Keratinocyte (primary cell): ENCODE results near the gene EPHA1. TPM values are rescaled to one million over a fixed set of nuclear protein-coding genes. Genes with fewer than 3 reads are reported as not detected.

Experiments
- DNase-seq: peaks from one replicate; pipeline ENCODE4 v3.0.0-alpha.2; 2011; ENCODE audit warnings: low read depth, missing footprints, low spot score
- FAIRE-seq: peaks from 2 replicates; lab custom pipeline; 2011; peaks lifted over from hg19 to GRCh38; lab: Jason Lieb, UNC
- H2AFZ ChIP-seq: 2 replicates; pipeline ENCODE4 v1.6.0; 2012; ENCODE audit warnings: low read length, control low read depth, inconsistent platforms; ENCODE audit not compliant: control insufficient read depth
- H3K27ac ChIP-seq: 2 replicates; pipeline ENCODE4 v1.5.1; 2011; ENCODE audit warnings: low read length; ENCODE audit not compliant: control insufficient read depth, insufficient read depth
- H3K27me3 ChIP-seq: 3 replicates; pipeline ENCODE4 v1.6.0; 2011; ENCODE audit warnings: low read length; ENCODE audit not compliant: control insufficient read depth, insufficient read depth; ENCODE audit errors: extremely low read depth
- H3K36me3 ChIP-seq, 2 experiments: 2 replicates in 1 of 2; 3 replicates in 1 of 2; pipeline ENCODE4 v1.5.1; 2011; ENCODE audit warnings: low read length in 2 of 2, mild to moderate bottlenecking in 1 of 2; ENCODE audit not compliant: control insufficient read depth in 2 of 2, insufficient read depth in 2 of 2; ENCODE audit errors: extremely low read depth in 1 of 2
- H3K4me1 ChIP-seq: 3 replicates; pipeline ENCODE4 v1.5.1; 2011; ENCODE audit warnings: low read length; ENCODE audit not compliant: control insufficient read depth, insufficient read depth; ENCODE audit errors: extremely low read depth
- H3K4me2 ChIP-seq: 3 replicates; pipeline ENCODE4 v1.6.0; 2011; ENCODE audit warnings: low read depth, low read length; ENCODE audit not compliant: control insufficient read depth, insufficient read depth; ENCODE audit errors: extremely low read depth
- H3K4me3 ChIP-seq, 3 experiments: fragments of 200-600 bp in 1 of 3; sonication (generic) in 1 of 3; 2 replicates in 2 of 3; 3 replicates in 1 of 3; pipeline ENCODE4 v1.5.1; 2011 to 2016; ENCODE audit warnings: low read length in 3 of 3, mild to moderate bottlenecking in 3 of 3, control low read depth in 2 of 3, inconsistent platforms in 1 of 3, low read depth in 1 of 3, mixed read lengths in 1 of 3, mixed run types in 1 of 3, moderate library complexity in 1 of 3; ENCODE audit not compliant: control insufficient read depth in 2 of 3, insufficient read depth in 2 of 3; ENCODE audit errors: extremely low read depth in 1 of 3
- H3K79me2 ChIP-seq: 2 replicates; pipeline ENCODE4 v1.6.0; 2012; ENCODE audit warnings: low read length; ENCODE audit not compliant: control insufficient read depth, insufficient read depth
- H3K9ac ChIP-seq: 3 replicates; pipeline ENCODE4 v1.6.0; 2011; ENCODE audit warnings: low read length; ENCODE audit not compliant: control insufficient read depth, insufficient read depth; ENCODE audit errors: extremely low read depth
- H3K9me1 ChIP-seq: 3 replicates; pipeline ENCODE4 v1.6.0; 2011; ENCODE audit warnings: low read length; ENCODE audit not compliant: control insufficient read depth, insufficient read depth; ENCODE audit errors: extremely low read depth
- H3K9me3 ChIP-seq: 2 replicates; pipeline ENCODE4 v1.5.1; 2012; ENCODE audit warnings: low read depth, low read length; ENCODE audit not compliant: control insufficient read depth
- H4K20me1 ChIP-seq: 3 replicates; pipeline ENCODE4 v1.6.0; 2011; ENCODE audit warnings: low read length; ENCODE audit not compliant: control insufficient read depth, insufficient read depth; ENCODE audit errors: extremely low read depth
- EZH2 ChIP-seq: IDR thresholded peaks from one replicate; pipeline ENCODE4 v1.6.1; 2012; ENCODE audit warnings: inconsistent platforms, mild to moderate bottlenecking, low read length, moderate library complexity
- dilution Hi-C: fragments of 300-500 bp; cut with MboI; formaldehyde crosslinking; loops from one replicate; pipeline ENCODE4 v1.7.0; 2020; ENCODE audit warnings: low sequenced_read_pairs; ENCODE audit not compliant: extremely low pct_ligation_motif_present
- polyA plus RNA-seq, 5 experiments: library from polyadenylated mRNA; depleted of rRNA in 3 of 5; stranded (reverse) in 3 of 5; stranded (forward) in 1 of 5; unstranded in 1 of 5; fragments of >200 nt; gene quantifications; 1 replicate in 1 of 5; 2 replicates in 3 of 5; 3 replicates in 1 of 5; pipeline versions ENCODE4 v1.2.1 to v1.2.3, GENCODE V29; 2011 to 2012; ENCODE audit warnings: missing spikeins in 2 of 5, low read depth in 1 of 5, low replicate concordance in 1 of 5
- TF ChIP-seq, protein P1 (sequence below), 3 experiments: IDR thresholded peaks in 1 of 3; conservative IDR thresholded peaks in 1 of 3; optimal IDR thresholded peaks in 1 of 3; 2 replicates in 2 of 3; 3 replicates in 1 of 3; pipeline versions ENCODE3 to v1.5.1; 2011; ENCODE audit warnings: low read length in 3 of 3, mild to moderate bottlenecking in 3 of 3, moderate library complexity in 2 of 3, control low read depth in 1 of 3, inconsistent platforms in 1 of 3; ENCODE audit not compliant: insufficient read depth in 2 of 3; ENCODE audit errors: extremely low read depth in 1 of 3

EPHA1 gene
- polyA plus RNA-seq, 1 donor (not counting 4 experiments of a cell fraction or from before 2014, with no cell fraction given): 31.9 TPM

DNA sequence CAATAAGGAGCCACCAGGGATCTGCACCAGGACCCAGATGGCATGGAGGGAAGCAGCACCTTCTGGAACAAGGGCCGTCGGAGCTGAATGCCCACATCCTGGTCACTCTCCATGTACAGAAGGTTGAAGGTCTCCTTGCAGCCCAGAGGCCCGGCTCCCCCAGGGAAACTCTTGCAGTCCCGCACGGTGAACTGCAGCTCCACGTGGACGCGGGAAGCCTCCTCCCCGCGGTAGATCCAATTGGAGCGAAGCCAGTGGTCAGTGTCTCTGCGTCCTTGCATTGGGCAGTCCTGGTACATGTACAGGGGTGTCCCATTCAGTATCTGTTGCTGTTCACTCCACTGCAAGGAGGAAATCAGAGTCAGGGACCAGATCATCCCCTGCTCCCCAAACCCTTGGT lies 7.4 kb downstream of the EPHA1 start:
- Histone ChIP-seq H3K79me2 (no peaks in the 10 kb centered on the region), H3K9ac (no peak overlapping the region), H3K4me2 (no peak overlapping the region), H2AFZ (no peak overlapping the region), H4K20me1 (no peaks in the 10 kb centered on the region), H3K4me1 (no peaks in the 10 kb centered on the region), H3K9me3 (no peaks in the 10 kb centered on the region), H3K4me3 (no peak overlapping the region), H3K27ac (no peak overlapping the region), H3K36me3 (peaks cover 9 to 21% of the 10 kb centered on the region in 2 experiments), H3K27me3 (no peaks in the 10 kb centered on the region), H3K9me1 (peaks cover 3% of the 10 kb centered on the region)
- FAIRE-seq (no peak), DNase-seq (no peak)
- TF ChIP-seq, protein P1, sequence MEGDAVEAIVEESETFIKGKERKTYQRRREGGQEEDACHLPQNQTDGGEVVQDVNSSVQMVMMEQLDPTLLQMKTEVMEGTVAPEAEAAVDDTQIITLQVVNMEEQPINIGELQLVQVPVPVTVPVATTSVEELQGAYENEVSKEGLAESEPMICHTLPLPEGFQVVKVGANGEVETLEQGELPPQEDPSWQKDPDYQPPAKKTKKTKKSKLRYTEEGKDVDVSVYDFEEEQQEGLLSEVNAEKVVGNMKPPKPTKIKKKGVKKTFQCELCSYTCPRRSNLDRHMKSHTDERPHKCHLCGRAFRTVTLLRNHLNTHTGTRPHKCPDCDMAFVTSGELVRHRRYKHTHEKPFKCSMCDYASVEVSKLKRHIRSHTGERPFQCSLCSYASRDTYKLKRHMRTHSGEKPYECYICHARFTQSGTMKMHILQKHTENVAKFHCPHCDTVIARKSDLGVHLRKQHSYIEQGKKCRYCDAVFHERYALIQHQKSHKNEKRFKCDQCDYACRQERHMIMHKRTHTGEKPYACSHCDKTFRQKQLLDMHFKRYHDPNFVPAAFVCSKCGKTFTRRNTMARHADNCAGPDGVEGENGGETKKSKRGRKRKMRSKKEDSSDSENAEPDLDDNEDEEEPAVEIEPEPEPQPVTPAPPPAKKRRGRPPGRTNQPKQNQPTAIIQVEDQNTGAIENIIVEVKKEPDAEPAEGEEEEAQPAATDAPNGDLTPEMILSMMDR (optimal IDR thresholded peaks at IDR 0.05 in 1 of 3, IDR thresholded peaks at IDR 0.05 in 1 of 3, conservative IDR thresholded peaks at IDR 0.05 in 1 of 3; ENCODE audit: extremely low read depth in 1 of 3, insufficient read depth in 2 of 3, low read length in 3 of 3): no peak
- TF ChIP-seq EZH2: no peak
- dilution Hi-C loops: no loop called here

DNA sequence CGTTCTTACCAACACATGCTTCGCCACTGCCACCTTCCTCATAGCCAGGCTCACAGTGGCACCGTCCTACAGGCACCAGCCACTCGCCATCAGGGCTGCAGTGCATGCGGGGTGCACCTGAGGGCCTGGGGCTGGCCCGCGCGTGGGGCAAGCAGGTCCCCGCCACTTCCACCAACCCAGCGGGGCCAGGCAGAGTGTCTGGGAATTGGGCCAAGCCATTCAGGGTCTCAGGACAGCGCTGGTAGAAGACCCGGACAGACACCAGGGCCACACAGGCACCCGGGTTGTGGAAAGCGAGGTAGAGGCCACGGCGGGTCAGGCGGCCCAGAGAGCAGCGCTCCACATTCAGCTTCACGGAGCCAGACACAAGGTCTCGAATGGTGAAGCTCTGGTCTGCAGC lies 9.0 kb downstream of the EPHA1 start:
- DNase-seq: no peak
- H3K4me2 ChIP-seq: no peak overlapping the region
- no peak overlapping the region for H2AFZ ChIP-seq
- H3K36me3 ChIP-seq: peaks cover 17 to 22% of the 10 kb centered on the region in 2 experiments
- FAIRE-seq: no peak
- H3K27me3 ChIP-seq: no peaks in the 10 kb centered on the region
- H3K27ac ChIP-seq: no peak overlapping the region
- H3K9me3 ChIP-seq: no peaks in the 10 kb centered on the region
- H3K79me2 ChIP-seq: no peaks in the 10 kb centered on the region
- H4K20me1 ChIP-seq: no peaks in the 10 kb centered on the region
- H3K4me3 ChIP-seq: no peak overlapping the region
- no peaks in the 10 kb centered on the region for H3K4me1 ChIP-seq
- H3K9me1 ChIP-seq: peaks cover 3% of the 10 kb centered on the region
- dilution Hi-C loops: no loop called here
- no peak overlapping the region for H3K9ac ChIP-seq
- no peak for TF ChIP-seq EZH2
- TF ChIP-seq, protein P1 (optimal IDR thresholded peaks at IDR 0.05 in 1 of 3, IDR thresholded peaks at IDR 0.05 in 1 of 3, conservative IDR thresholded peaks at IDR 0.05 in 1 of 3; ENCODE audit: extremely low read depth in 1 of 3, insufficient read depth in 2 of 3, low read length in 3 of 3): no peak
